G401 (cell line): ENCODE measurements around the gene KIAA0513. TPM values are rescaled to one million over a fixed set of nuclear protein-coding genes. Genes with fewer than 3 reads are reported as not detected.
"Not testable (repeated sequence)": the region's sequence is repeated elsewhere in the genome, so short reads cannot be mapped to it uniquely, and the experiment has no call there.

Experiments
- DNase-seq: peaks from one replicate; pipeline ENCODE4 v3.0.0-alpha.2; 2015; ENCODE audit warnings: low spot score
- in situ Hi-C: cut with HindIII; loops from 2 replicates; pipeline ENCODE4 v1.10.0; 2016; ENCODE audit warnings: low sequenced_read_pairs, mixed read lengths
- total RNA-seq: library from RNA; depleted of rRNA; stranded (reverse); fragments of >200 nt; shearing (Covaris generic); gene quantifications from 2 replicates; pipeline ENCODE4 v1.2.3, GENCODE V29; 2014

The KIAA0513 gene
- total RNA-seq, 1 experiment from 2014 or later: 10.5 TPM

GRCh38 chr16:85045077-85045476, 17.5 kb downstream of the KIAA0513 start:
- no peak for DNase-seq
- in situ Hi-C loops: no loop called here

DNA sequence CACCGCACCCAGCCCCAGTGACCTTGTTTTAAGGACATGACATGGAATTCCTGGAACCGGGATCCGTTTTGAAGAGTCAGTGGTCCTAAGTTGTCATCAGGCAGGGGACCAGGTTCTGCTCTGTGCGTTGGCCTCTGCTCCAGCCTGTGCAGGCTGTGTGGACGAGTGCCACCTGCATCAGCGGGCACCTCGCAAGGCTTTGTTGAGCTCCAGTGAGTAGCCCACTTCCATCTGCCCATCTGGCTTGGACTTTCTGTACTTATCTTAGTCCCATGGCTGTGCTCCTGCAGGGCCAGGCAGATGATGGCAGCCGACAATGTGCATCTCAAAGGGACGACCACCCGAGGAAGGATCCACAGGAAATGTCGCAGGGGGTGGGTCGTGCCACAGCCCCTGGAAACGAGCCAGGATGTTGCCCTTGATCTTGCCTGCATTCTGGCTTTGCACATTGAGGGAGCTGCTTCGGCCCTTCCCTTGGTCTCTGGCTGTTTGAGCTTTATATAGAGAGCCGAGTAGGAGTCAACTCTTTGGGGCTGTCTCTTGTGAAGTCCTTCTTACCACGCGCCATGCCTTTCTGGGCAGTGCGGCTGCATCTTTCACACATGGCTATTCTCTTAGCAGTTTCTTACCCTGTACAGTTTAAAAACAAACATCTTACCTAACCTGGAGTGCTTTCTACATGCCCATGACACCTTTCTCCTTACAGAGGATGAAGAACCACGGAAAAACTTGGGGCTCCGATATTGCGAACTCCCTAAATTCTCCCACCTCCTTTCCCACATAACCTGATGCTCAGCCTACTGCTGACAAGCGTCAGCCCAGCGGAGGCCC, 18.3 kb downstream of the KIAA0513 start:
- DNase-seq: peak; percentile 72
- in situ Hi-C loops: no loop called here

DNA sequence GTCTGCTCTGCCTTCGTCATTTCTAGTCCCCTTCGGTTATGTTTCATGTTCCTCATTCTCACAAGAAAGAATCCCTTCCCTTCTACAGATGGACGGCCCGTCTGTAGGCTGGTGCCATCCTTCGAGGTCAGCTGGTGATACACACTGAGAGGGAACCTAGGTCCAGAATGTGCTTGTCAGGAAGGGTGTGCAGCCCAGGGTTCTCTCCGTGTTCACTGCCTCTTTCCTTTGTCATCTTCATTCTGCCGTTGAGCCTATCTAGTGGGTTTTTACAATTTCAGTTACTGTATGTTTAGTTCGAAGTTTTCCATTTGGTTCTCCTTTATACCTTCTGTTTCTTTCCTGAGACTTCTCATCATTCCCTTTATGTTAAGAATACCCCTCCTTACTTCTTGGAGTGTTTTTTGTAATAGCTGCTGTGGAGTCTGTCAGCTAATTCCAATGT, 18.9 kb downstream of the KIAA0513 start:
- DNase-seq: peak; percentile 67
- in situ Hi-C loops: no loop called here

DNA sequence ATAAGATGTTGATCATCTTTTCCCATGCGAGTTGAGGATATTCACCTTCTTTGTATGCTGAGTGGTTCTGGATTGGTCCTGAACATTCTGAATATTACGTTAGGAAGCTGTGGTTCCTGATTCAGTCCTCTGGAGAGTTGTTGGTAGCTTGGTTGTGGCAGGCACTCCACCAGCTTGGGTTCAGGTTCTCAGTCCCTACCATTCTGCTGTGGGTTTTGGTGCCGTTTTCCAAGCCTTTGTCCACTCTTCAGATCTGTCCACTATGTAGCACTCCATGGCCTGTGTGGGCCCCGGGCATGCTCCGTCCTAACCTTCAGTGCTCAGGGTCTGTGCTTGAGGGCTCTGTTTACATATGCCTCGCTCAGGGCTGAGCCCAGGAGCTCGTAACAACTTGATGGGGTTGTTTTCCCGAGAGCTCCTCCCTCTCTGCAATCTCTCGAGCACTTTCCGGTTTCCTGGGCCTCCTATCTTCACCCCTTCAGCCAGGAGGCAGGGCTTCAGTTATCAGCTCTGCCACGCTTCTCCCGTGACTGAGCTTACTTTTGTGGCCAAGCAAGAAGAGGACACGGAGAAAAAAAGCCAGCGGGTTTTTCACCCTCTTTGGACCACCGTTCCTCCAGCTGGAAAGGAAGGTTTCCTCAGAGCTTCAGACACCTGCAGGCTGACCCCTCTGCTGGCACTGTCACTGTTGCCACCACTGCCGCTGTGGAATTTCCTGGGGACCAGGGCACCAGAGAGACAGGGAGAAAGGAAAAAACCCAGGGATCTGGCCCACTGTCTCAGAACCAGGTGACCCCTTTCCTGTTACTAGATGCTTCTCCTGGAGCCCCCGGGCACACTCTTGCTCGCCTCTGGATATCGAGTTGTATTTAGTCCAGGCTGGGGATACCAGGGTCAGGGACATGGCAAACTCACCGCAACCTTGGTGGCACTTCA, 19.6 kb downstream of the KIAA0513 start:
- in situ Hi-C loops: no loop called here
- DNase-seq: peak; percentile 49

DNA sequence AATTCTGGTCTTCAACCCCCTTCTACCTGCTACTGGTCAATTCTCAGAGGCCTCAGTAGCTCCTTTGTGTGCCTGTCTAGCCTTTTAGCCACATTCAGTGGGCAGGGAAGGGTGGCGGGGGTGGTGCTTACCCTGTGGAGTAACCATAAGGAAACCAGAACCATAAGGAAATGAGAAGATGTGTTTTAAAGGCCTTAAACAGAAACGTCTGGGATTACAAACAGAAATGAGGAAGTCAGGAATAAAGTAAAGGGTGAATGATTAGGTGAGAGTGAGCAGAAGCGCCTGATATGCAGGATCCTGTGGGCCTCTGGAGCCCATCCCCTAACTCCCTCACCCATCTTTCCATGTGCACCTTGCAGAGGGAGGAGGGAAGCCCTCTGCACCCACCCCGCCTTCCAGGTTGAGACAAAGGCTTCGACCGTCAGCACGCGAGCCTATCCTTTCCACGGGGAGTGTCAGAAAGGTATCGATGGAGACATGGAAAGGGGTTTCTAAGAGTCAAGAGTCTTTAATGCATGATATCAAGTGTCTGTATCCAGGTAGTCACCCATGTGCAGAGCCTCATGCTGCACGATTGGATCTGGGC, 20.4 kb downstream of the KIAA0513 start:
- in situ Hi-C loops: no loop called here
- no peak for DNase-seq

GRCh38 chr16:85048921-85049562, 21.4 kb downstream of the KIAA0513 start:
- in situ Hi-C loops: no loop called here
- peak; percentile 98 for DNase-seq

DNA sequence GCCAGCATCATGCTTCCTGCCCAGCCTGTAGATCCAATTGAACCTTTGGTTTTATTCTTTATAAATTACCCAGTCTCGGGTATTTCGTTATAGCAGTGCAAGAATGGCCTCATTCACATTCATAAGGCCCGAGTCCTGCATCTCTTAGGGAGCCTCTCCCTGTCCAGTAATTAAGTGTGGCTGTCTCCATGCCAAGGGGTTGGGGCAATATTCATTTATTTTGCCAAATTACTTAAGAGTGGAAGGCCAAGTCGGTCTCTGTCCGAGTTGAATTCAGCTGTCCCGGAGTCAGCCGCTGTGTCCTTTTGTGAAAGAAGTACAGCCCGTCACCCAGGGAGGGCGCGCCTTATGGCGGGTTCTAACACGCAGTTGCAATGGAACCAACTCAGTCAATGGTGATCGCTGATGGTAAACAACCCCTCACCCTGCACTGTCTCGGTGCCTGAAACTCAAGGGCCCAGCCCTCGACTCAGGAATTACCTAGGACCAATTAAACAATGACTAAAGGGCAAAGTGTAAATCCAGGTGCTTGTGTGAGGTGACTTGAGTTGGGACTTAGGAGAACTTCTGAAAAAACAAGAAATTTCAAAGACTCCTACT, 22.2 kb downstream of the KIAA0513 start:
- DNase-seq: no peak
- in situ Hi-C loops: loop anchor here (5.0 kb wide), 1 partner anchor 38 kb away; the partner anchor contains the start of gene ZDHHC7

- DNase-seq: no peak
- in situ Hi-C loops: loop anchor here (5.0 kb wide), 1 partner anchor 39 kb away; the partner anchor contains the start of gene ZDHHC7
These were observed 23.5 kb downstream of the KIAA0513 start for GRCh38 chr16:85051067-85051581.

DNA sequence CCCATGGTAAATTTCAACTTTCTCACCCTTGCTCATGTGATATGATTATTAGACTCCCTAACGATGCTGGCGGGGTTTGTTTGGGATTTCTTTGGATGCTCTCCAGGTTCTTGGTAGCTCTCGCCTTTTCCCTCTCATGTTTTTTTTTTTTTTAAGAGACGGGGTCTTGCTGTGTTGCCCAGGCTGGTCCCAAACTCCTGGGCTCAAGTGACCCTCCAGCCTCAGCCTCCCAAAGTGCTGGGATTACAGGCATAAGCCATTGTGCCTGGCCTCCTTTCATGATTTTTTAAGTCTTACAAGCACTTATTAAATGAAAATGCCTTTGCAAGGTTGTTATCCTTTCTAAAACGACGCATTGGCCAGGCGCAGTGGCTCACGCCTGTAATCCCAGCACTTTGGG, 24.1 kb downstream of the KIAA0513 start:
- no peak for DNase-seq
- in situ Hi-C loops: loop anchor here (5.0 kb wide), 1 partner anchor 39 kb away; the partner anchor contains the start of gene ZDHHC7

- in situ Hi-C loops: loop anchor here (5.0 kb wide), 1 partner anchor 40 kb away; the partner anchor contains the start of gene ZDHHC7
- DNase-seq: no peak
These were observed 24.9 kb downstream of the KIAA0513 start for GRCh38 chr16:85052536-85052935.

DNA sequence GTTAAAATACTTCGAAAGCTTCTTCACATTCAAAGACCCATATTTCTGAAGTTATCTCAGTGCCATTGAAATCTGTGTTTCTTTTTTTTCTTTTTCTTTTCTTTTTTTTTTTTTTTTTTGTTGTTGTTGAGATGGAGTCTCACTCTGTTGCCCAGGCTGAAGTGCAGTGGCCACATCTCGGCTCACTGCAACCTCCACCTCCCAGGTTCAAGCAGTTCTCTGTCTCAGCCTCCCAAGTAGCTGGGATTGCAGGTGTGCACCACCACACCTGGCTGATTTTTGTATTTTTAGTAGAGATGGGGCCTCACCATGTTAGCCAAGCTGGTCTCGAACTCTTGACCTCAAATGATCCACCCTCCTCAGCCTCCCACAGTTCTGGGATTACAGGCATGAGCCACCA, 26.7 kb downstream of the KIAA0513 start:
- not testable (repeated sequence) for DNase-seq
- in situ Hi-C loops: loop anchor here (5.0 kb wide), 1 partner anchor 42 kb away; the partner anchor contains the start of gene ZDHHC7

DNA sequence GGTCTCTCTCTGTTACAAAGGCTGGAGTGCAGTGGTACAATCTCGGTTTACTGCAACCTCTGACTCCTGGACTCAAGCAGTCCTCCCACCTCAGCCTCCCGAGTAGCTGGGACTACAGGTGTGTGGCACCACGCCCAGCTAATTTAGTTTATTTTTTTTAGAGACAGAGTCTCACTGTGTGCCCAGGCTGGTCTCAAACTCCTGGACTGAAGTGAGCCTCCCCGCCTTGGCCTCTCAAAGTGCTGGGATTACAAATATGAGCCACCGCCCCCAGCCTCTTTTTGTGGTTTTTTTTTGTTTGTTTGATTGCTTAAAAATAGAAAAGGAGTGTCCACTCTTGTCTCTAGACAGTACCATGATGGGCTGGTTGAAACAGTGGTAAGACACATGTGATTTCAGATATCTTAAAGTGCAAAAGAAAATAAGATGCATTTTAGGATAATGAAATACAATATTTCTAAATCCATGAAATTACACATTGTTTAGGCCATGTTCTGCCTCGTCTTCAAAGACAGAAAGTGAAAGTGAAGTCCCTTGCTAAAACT, 27.4 kb downstream of the KIAA0513 start:
- in situ Hi-C loops: loop anchor here (5.0 kb wide), 1 partner anchor 43 kb away; the partner anchor contains the start of gene ZDHHC7
- no peak for DNase-seq

GRCh38 chr16:85055493-85056210, 28.1 kb downstream of the KIAA0513 start:
- in situ Hi-C loops: no loop called here
- no peak for DNase-seq

- in situ Hi-C loops: no loop called here
These were observed 28.7 kb downstream of the KIAA0513 start for GRCh38 chr16:85056211-85056748.

GRCh38 chr16:85057212-85057889, 29.8 kb downstream of the KIAA0513 start:
- DNase-seq: peak; percentile 68
- in situ Hi-C loops: no loop called here

More at GRCh38 chr16:85056211-85056748, 28.7 kb downstream of the KIAA0513 start:
- DNase-seq: peak; percentile 43

DNA sequence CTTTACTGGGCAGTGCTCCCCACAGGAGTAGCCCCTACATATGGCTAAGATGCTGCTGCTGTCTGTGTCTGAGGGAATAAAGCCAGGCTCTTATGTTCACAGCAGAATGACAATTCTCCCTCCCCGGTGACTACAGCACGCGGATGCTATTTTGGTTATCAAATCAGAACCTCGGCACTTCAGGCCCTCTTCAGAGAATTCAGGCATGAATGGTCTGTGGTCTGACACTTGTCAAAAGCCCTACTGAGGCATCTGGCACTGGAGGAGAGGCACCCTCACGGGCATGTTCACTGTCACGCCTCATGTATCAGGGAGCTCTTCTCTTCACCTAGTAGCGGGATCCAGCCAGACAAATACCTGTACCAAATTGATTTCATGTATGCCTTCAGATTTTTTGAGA, 30.4 kb downstream of the KIAA0513 start:
- in situ Hi-C loops: no loop called here
- peak; percentile 83 for DNase-seq
